Coronary artery (tissue), 2 donors: ENCODE results near the gene ZNF710.

Experiments used
- DNase-seq: peaks from one replicate; pipeline ENCODE4 v3.0.0-alpha.2; 2017; ENCODE audit warnings: low spot score
- H3K27ac ChIP-seq, 2 donors: fragments of 200-600 bp; sonication (generic); one replicate each; pipeline ENCODE4 v1.5.1; 2016 to 2019
- H3K4me3 ChIP-seq: fragments of 200-600 bp; sonication (generic); 2 replicates; pipeline ENCODE4 v1.5.1; 2016; ENCODE audit warnings: mild to moderate bottlenecking, moderate library complexity
- TF ChIP-seq, protein P1 (sequence below): fragments of 200-600 bp; sonication (generic); IDR thresholded peaks from one replicate; pipeline ENCODE4 v1.5.1; 2019; ENCODE audit warnings: antibody characterized with exemption

Gene ZNF710

DNA sequence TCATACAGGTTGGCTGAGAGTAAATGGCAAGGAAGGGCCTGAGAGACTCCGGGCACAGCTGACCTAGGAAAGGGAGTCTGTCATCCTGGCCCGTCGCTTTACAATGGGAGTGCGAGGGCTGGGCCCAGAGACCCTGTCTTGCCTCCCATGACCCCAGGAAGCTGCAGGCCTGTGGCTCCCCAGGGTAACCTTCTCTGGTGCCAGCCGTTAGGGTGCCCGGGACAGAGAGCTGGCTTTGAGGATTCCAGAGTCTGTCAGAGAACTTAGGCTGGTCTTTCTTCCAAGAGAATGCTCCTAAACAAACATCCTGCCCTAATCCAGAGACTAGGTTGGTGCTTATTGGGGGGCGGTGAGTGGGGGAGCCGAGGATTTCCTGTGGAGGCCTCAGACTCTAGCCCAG, 18.5 kb downstream of the ZNF710 start:
- DNase-seq: no peak
- no peak overlapping the region for H3K4me3 ChIP-seq
- H3K27ac ChIP-seq: peak overlapping the region in 1 of 2 donors; percentile 81
- TF ChIP-seq, protein P1, sequence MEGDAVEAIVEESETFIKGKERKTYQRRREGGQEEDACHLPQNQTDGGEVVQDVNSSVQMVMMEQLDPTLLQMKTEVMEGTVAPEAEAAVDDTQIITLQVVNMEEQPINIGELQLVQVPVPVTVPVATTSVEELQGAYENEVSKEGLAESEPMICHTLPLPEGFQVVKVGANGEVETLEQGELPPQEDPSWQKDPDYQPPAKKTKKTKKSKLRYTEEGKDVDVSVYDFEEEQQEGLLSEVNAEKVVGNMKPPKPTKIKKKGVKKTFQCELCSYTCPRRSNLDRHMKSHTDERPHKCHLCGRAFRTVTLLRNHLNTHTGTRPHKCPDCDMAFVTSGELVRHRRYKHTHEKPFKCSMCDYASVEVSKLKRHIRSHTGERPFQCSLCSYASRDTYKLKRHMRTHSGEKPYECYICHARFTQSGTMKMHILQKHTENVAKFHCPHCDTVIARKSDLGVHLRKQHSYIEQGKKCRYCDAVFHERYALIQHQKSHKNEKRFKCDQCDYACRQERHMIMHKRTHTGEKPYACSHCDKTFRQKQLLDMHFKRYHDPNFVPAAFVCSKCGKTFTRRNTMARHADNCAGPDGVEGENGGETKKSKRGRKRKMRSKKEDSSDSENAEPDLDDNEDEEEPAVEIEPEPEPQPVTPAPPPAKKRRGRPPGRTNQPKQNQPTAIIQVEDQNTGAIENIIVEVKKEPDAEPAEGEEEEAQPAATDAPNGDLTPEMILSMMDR: no peak

DNA sequence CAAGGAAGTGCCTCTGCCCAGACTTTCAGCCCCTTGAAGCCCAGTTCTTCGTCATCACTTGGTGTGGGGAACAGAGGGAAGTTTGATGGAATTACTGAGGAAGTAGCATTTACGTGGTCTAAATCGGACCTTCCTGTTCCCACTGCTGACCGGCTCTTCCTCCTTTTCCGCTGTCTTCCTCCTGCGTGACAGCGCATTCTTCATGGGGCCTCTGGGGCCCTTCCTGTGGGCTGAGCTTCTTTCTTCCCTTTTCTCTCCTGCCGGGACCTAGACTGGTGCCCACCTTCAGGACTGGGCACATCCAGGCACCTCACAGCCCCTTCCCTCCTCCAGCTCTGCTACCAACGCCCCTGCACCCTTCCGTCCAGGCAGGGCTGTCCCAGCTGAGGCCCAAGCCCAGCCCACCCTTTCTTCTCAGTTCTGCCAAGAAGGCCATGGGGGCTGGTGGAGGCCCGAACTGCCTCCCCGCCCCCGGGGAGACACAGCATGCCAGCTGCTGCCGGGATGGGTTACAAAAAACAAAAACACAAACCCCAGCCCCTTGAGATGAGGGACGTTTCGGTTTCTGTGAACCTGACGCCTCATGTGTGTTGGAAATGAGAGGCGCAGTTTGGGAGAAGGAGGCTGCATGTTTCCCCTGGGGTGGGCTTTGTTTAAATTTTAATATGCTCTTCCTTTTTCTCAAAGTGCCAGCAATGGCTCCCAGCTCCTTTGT, 19.1 kb downstream of the ZNF710 start:
- peak; percentile 70 for DNase-seq
- peak overlapping the region; percentile 5 to 81 for H3K27ac ChIP-seq
- TF ChIP-seq, protein P1: no peak

DNA sequence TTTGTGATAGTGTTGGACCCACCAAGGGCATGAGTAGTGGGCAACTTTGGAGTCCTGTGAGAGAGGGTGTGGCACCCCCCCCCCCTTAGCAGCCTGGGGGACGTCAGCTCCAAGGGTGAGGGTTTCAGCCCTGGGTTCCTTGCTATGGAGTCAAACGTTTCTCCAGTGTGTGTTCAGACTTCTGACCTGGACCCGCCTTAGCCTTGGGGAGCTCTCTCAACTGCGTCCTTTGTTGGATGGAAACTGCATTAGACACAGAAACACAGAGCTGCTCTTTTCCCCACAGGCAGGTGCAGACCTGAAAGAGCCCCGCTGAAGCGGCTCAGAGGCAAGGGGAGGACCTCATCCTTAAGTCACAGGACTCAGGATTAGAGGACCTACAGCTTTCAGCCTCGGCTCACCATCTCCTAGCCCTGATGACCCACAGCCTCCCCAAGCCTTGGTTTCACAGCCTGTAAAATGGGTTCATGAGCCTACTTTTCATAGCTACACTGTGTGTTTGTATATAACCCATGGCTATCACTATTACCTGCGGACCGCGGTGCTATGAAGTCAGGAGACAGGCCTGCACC, 19.9 kb downstream of the ZNF710 start:
- Histone ChIP-seq H3K4me3 (no peak overlapping the region), H3K27ac (peak overlapping the region in 1 of 2 donors; percentile 81)
- TF ChIP-seq, protein P1: no peak
- peak; percentile 68 for DNase-seq

More for the DNA sequence above, 19.1 kb downstream of the ZNF710 start:
- H3K4me3 ChIP-seq: no peak overlapping the region

DNA sequence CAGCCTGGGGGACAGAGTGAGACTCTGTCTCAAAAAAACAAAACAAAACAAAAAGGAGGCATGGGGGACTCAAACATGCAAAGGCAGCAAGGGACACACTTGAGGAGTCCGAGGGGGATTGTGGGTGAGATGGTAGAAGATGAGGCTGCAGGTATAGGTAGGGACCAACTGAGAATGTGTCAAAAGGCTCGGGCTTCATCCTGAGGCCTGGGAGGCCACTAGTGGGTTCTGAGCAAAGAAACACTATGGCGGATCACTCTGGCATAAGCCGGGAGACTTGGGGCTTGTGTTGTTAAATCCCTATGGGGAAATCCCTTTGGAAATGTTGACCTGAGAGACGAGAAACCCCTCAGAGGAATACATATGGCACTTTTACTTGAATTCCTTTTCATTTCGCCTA, 21.2 kb downstream of the ZNF710 start:
- TF ChIP-seq, protein P1: no peak

DNA sequence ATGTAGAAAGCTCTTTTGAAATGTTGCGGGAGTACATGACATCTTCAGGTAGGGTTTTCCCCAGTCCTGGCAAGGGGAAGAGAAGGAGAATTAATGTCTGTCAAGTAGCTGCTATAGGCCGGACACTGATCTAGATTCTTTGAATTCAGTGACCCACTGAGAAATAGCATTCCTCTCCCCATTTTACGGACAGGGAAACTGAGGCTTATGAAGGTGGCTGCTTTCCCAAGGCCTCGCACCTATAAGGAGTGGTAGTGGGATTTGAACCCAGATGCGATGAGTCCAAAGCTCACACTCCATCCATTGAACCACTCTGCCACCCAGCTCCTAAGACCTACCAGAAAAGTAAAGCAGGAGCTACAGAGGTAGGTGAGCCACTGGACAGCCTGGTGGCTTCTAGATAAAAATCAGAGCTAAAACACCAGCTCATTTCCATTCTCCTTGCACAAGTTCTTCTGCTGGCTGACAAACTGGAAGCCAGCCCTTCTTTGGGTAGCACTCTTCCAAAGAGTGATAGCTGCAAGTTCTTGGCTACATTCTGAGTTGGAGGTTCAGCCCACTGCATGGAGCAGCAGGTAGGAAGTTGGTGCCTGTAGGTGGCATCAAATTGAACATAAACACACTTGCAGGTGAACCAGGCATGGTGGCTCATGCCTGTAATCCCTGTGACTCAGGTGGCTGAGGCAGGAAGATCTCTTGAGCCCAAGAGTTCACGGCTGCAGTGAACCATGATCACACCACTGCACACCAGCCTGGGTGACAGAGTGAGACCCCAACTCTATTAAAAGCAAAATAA, 22.0 kb downstream of the ZNF710 start:
- Histone ChIP-seq H3K4me3 (no peak overlapping the region), H3K27ac (no peak overlapping the region)
- TF ChIP-seq, protein P1: no peak
- no peak for DNase-seq

More for the DNA sequence above, 21.2 kb downstream of the ZNF710 start:
- H3K27ac ChIP-seq: no peak overlapping the region
- DNase-seq: no peak
- no peak overlapping the region for H3K4me3 ChIP-seq

DNA sequence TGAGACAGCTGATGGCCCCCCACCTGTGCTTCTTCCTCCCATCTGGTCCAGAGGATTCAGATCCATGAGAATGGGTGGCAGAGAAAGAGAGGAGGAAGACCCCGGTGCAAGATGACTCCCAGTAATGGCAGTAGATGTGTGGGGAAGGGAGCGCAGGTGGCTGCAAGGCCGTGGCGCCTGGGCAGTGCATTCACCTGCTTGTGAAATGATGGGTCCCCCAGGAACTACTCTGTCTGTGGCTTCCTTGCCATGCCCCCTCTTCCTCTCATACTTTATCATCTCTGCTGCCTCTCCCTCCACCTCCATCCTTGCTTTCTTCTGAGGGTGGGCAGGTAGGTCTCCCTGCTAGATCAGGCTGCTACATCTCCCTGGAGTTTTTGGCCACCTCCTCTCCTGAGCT, 23.3 kb downstream of the ZNF710 start:
- Histone ChIP-seq H3K4me3 (no peak overlapping the region), H3K27ac (no peak overlapping the region)
- TF ChIP-seq, protein P1: no peak
- DNase-seq: no peak
